Muscle layer of colon (tissue), 2 donors: ENCODE measurements around the gene ALOX15B.
"Not testable (repeated sequence)": the region's sequence is repeated elsewhere in the genome, so short reads cannot be mapped to it uniquely, and the experiment has no call there.

ENCODE experiments used
- H3K27ac ChIP-seq: one replicate; pipeline ENCODE4 v1.7.0; 2013; ENCODE audit warnings: low read depth, mild to moderate bottlenecking, low read length, moderate library complexity
- H3K27me3 ChIP-seq, 2 donors: one replicate each; pipeline ENCODE4 v1.7.0; 2013; ENCODE audit warnings: low read length in 2 of 2, mild to moderate bottlenecking in 2 of 2; ENCODE audit not compliant: insufficient read depth in 2 of 2, control insufficient read depth in 1 of 2
- H3K36me3 ChIP-seq: one replicate; pipeline ENCODE4 v1.7.0; 2013; ENCODE audit warnings: mild to moderate bottlenecking, low read length; ENCODE audit not compliant: insufficient read depth
- H3K4me1 ChIP-seq: one replicate; pipeline ENCODE4 v1.7.0; 2013; ENCODE audit warnings: mild to moderate bottlenecking, low read length; ENCODE audit not compliant: insufficient read depth
- H3K4me3 ChIP-seq, 2 donors: one replicate each; pipeline ENCODE4 v1.7.0; 2013; ENCODE audit warnings: low read length in 2 of 2, low read depth in 1 of 2, mild to moderate bottlenecking in 1 of 2, moderate library complexity in 1 of 2
- H3K9ac ChIP-seq: one replicate; pipeline ENCODE4 v1.7.0; 2013; ENCODE audit warnings: low read length
- H3K9me3 ChIP-seq: one replicate; pipeline ENCODE4 v1.7.0; 2013; ENCODE audit warnings: mild to moderate bottlenecking, low read length
- donor health status: abdominal sarcoma.
- donor health status: Adenocarcinoma of cecum.

The ALOX15B gene

GRCh38 chr17:8077939-8078338 lies 39.1 kb downstream of the ALOX15B start:
- H3K4me1 ChIP-seq: peaks cover 16% of the 10 kb centered on the region
- not testable (repeated sequence) for H3K36me3 ChIP-seq, H3K9me3 ChIP-seq, H3K27ac ChIP-seq, H3K4me3 ChIP-seq, H3K9ac ChIP-seq
- H3K27me3 ChIP-seq: peaks cover 50 to 81% of the 10 kb centered on the region in 2 donors

GRCh38 chr17:8079291-8080207 lies 40.7 kb downstream of the ALOX15B start:
- H3K4me1 ChIP-seq: peaks cover 5% of the 10 kb centered on the region
- no peak overlapping the region for H3K27ac ChIP-seq
- no peaks in the 10 kb centered on the region for H3K9me3 ChIP-seq
- no peaks in the 10 kb centered on the region for H3K36me3 ChIP-seq
- H3K4me3 ChIP-seq: peak overlapping the region; percentile 42 to 55
- H3K27me3 ChIP-seq: peaks cover 34 to 70% of the 10 kb centered on the region in 2 donors
- no peak overlapping the region for H3K9ac ChIP-seq

GRCh38 chr17:8080208-8080798 lies 41.4 kb downstream of the ALOX15B start:
- Histone ChIP-seq H3K9ac (no peak overlapping the region), H3K27me3 (peaks cover 26 to 65% of the 10 kb centered on the region in 2 donors)

GRCh38 chr17:8080799-8081219 lies 42.0 kb downstream of the ALOX15B start:
- Histone ChIP-seq H3K9ac (no peak overlapping the region), H3K36me3 (no peaks in the 10 kb centered on the region), H3K9me3 (no peaks in the 10 kb centered on the region), H3K4me3 (no peak overlapping the region), H3K27ac (no peak overlapping the region), H3K4me1 (peaks cover 5% of the 10 kb centered on the region), H3K27me3 (peaks cover 21 to 64% of the 10 kb centered on the region in 2 donors)

More at GRCh38 chr17:8080208-8080798, 41.4 kb downstream of the ALOX15B start:
- no peaks in the 10 kb centered on the region for H3K36me3 ChIP-seq
- H3K9me3 ChIP-seq: no peaks in the 10 kb centered on the region
- no peak overlapping the region for H3K27ac ChIP-seq
- H3K4me1 ChIP-seq: peaks cover 5% of the 10 kb centered on the region
- peak overlapping the region in 1 of 2 donors; percentile 55 for H3K4me3 ChIP-seq

GRCh38 chr17:8081876-8082275 lies 43.0 kb downstream of the ALOX15B start:
- no peak overlapping the region for H3K27ac ChIP-seq

GRCh38 chr17:8082292-8082691 lies 43.4 kb downstream of the ALOX15B start:
- Histone ChIP-seq H3K36me3 (no peaks in the 10 kb centered on the region), H3K9ac (no peak overlapping the region), H3K9me3 (no peaks in the 10 kb centered on the region), H3K4me3 (no peak overlapping the region), H3K27ac (no peak overlapping the region), H3K27me3 (peaks cover 13 to 53% of the 10 kb centered on the region in 2 donors), H3K4me1 (peaks cover 5% of the 10 kb centered on the region)

More at GRCh38 chr17:8081876-8082275, 43.0 kb downstream of the ALOX15B start:
- no peak overlapping the region for H3K4me3 ChIP-seq
- H3K9ac ChIP-seq: no peak overlapping the region
- H3K27me3 ChIP-seq: peaks cover 17 to 56% of the 10 kb centered on the region in 2 donors
- no peaks in the 10 kb centered on the region for H3K36me3 ChIP-seq
- peaks cover 5% of the 10 kb centered on the region for H3K4me1 ChIP-seq
- no peaks in the 10 kb centered on the region for H3K9me3 ChIP-seq

GRCh38 chr17:8084250-8084649 lies 45.4 kb downstream of the ALOX15B start:
- no peak overlapping the region for H3K27ac ChIP-seq
- H3K9me3 ChIP-seq: no peaks in the 10 kb centered on the region
- no peaks in the 10 kb centered on the region for H3K36me3 ChIP-seq
- H3K27me3 ChIP-seq: peaks cover 11 to 40% of the 10 kb centered on the region in 2 donors
- H3K4me1 ChIP-seq: peaks cover 5% of the 10 kb centered on the region
- H3K9ac ChIP-seq: no peak overlapping the region
- H3K4me3 ChIP-seq: no peak overlapping the region

GRCh38 chr17:8087075-8087951 lies 48.5 kb downstream of the ALOX15B start, which contains the start of gene ALOX12B:
Gene ALOX12B, minus strand, starts transcription at chr17:8087716. Its CDS starts 274 bp downstream, at chr17:8087442.
- Histone ChIP-seq H3K4me3 (no peak within 1 kb of the TSS), H3K4me1 (no peaks in the 10 kb centered on the region), H3K27me3 (peaks cover 0 to 18% of the 10 kb centered on the region in 2 donors), H3K9ac (no peak within 1 kb of the TSS), H3K27ac (no peak within 1 kb of the TSS), H3K36me3 (no peaks in the 10 kb centered on the region), H3K9me3 (no peaks in the 10 kb centered on the region)

GRCh38 chr17:8087952-8088230 lies 49.0 kb downstream of the ALOX15B start:
- H3K9me3 ChIP-seq: no peaks in the 10 kb centered on the region
- no peak overlapping the region for H3K4me3 ChIP-seq
- H3K27ac ChIP-seq: no peak overlapping the region
- no peaks in the 10 kb centered on the region for H3K4me1 ChIP-seq
- H3K27me3 ChIP-seq: peaks cover 5 to 18% of the 10 kb centered on the region in 2 donors
- no peaks in the 10 kb centered on the region for H3K36me3 ChIP-seq
- H3K9ac ChIP-seq: no peak overlapping the region

- Histone ChIP-seq H3K9me3 (no peaks in the 10 kb centered on the region), H3K27me3 (peaks cover 5 to 11% of the 10 kb centered on the region in 2 donors)
These were observed 50.9 kb downstream of the ALOX15B start for GRCh38 chr17:8089728-8090127.

More at GRCh38 chr17:8089728-8090127, 50.9 kb downstream of the ALOX15B start:
- no peaks in the 10 kb centered on the region for H3K36me3 ChIP-seq
- no peak overlapping the region for H3K27ac ChIP-seq
- no peaks in the 10 kb centered on the region for H3K4me1 ChIP-seq
- no peak overlapping the region for H3K9ac ChIP-seq
- no peak overlapping the region for H3K4me3 ChIP-seq
